Cardiac fibroblast (primary cell): ENCODE results near the gene FYCO1.

Experiments
- DNase-seq, 2 donors: peaks; one replicate each; pipeline versions ENCODE4 v3.0.0 to v3.0.0-alpha.2; 2010; ENCODE audit warnings: low read depth in 2 of 2
- H3K4me3 ChIP-seq, 2 donors: replicated peaks in 1 of 2; 1 replicate in 1 of 2; 2 replicates in 1 of 2; pipeline ENCODE4 v1.5.1; 2011; ENCODE audit warnings: low read depth in 2 of 2, low read length in 2 of 2, mild to moderate bottlenecking in 2 of 2, moderate library complexity in 1 of 2
- TF ChIP-seq, protein P1 (sequence below): IDR thresholded peaks from one replicate; pipeline ENCODE4 v1.5.1; 2011; ENCODE audit warnings: low read depth, mild to moderate bottlenecking, low read length, inconsistent platforms

FYCO1 gene

DNA sequence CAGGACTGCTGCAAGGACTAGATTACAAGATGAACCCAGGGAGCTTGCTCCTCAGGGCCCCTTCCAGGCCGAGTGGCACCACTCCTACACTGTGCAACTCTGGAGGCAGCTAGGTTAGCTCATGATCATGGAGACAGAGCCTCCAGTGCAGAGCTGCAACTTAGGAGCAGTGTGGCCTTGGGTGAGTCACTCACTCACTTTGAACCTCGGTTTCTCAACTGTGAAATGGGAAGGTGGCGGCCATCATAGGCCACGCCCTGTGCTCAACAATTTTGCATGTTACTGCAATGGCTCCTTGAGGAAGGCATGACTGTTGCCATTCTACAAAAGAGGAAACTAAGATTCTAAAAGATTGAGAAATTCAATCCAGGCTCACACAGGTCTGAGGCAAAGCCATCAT, 63.5 kb downstream of the FYCO1 start:
- TF ChIP-seq, protein P1, sequence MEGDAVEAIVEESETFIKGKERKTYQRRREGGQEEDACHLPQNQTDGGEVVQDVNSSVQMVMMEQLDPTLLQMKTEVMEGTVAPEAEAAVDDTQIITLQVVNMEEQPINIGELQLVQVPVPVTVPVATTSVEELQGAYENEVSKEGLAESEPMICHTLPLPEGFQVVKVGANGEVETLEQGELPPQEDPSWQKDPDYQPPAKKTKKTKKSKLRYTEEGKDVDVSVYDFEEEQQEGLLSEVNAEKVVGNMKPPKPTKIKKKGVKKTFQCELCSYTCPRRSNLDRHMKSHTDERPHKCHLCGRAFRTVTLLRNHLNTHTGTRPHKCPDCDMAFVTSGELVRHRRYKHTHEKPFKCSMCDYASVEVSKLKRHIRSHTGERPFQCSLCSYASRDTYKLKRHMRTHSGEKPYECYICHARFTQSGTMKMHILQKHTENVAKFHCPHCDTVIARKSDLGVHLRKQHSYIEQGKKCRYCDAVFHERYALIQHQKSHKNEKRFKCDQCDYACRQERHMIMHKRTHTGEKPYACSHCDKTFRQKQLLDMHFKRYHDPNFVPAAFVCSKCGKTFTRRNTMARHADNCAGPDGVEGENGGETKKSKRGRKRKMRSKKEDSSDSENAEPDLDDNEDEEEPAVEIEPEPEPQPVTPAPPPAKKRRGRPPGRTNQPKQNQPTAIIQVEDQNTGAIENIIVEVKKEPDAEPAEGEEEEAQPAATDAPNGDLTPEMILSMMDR: no peak
- no peak overlapping the region for H3K4me3 ChIP-seq
- no peak for DNase-seq

DNA sequence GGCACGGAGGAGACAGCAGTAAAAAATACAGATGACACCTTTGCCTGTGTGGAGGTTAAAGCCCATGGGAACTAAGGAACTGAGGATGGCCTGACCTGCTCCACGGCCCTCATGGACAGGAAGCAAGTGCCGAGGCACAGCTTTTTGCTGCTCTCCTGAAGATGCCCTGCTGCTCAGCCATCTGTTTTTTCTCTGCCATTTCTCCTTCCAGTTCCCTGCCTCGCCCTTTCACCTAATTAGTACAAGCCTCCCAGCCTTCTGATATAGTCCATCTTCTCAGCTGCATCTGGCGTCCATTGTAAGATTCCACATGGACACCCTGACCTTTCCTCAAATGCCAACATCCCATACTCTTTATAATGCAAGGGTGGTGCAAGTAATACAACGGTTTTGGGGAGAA, 64.1 kb downstream of the FYCO1 start:
- no peak overlapping the region for H3K4me3 ChIP-seq
- TF ChIP-seq, protein P1: no peak
- no peak for DNase-seq

DNA sequence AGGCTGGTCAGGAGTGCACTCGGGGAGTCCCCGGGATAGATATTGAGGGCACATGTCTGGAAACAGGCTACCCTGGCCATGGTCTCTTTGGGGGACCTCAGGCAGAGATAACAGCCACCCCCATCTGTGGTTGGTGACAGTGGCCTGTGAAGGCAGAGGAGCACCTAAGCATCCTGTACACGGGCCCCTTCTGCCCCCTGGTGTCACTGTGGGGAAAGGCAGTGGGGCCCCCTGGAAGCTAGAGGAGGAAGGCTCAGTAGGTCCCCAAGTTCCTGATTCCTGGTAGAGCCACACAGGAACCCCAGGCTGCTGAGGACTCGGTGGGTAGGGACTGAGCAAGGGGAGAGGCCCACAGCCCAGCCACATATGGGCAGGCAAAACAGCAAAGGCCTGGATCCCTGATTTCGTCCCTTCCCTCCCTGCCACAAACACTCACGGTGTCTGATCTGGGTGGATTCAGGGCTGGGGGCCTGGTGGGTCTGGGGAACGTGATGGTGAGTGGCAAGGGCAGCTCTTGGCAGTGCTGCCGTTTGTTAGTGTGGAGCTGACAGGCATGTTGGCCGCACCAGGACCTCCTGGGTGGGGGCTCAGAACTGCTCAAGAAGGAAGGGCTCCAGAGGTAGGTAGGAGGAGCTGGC, 66.5 kb downstream of the FYCO1 start:
- DNase-seq: peak; percentile 36 to 47
- TF ChIP-seq, protein P1: peak; percentile 86
- no peak overlapping the region for H3K4me3 ChIP-seq

DNA sequence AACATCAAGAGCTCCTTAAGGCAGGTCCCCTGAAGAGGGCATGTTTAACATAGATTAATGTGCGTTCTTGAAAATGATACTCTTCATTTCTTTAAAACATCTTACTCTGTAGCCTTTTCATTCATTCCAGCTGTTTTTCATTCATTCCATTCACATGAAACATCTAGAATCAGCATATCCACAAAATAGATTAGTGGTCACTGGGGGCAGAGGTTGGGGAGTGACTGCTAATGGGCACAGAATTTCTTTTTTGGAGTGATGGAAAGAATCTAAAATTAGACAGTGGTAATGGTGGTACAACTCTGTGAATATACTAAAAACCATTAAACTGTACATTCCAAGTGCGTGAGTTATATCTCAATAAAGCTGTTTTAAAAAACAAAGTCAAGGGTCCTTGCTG, 67.7 kb downstream of the FYCO1 start:
- H3K4me3 ChIP-seq: no peak overlapping the region
- no peak for DNase-seq
- TF ChIP-seq, protein P1: no peak

DNA sequence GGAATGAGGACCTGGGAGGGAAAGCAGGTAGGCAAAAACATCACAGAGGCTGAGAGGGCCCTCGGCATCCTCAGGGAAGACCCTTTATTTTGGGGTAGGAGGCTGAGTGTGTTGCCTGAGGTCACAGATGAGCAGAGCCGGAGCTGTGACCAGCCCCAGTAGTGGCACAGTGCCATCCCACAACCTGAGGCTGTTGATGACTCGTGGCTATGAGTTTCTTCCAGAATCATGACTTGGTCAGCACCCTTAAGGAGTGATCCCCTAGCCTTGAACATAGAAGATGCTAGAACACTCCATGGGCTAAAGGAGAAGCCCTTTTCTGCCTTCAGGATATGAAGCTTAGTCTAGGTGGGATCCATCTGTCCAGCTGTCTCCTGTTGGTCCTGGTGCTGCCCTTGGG, 71.9 kb downstream of the FYCO1 start:
- H3K4me3 ChIP-seq: no peak overlapping the region
- TF ChIP-seq, protein P1: no peak
- DNase-seq: peak; percentile 12 to 41

DNA sequence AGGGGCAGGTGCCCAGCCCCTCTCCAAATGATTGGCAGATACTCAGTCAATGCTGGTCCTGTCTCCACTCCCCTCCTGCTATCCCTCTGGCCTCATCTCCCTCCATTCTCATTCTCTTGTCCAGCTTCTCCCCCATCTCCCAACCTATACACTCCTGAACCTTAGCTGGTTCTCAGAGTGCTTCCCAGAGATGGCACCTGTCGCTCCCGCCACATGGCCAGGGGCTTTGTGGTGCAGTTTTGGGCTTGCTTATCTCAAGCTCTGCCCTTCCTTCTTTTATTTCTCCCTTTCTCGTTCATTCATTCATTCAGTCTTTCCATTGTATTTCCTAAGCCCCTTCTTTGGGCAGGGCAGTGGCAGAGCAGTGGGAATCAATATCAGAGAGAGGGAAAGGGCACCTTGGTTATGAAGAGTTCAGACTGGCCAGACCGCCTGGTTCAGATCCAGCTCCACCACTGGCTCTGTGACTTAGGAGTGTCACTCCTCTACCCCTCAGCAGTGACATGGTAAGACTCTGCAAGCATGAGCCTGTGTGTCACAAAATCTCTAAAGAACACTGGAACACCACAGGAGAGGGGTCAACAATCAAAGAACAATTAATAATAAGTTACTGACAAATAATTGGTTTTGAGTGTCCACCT, 72.6 kb downstream of the FYCO1 start:
- TF ChIP-seq, protein P1: no peak
- DNase-seq: no peak
- no peak overlapping the region for H3K4me3 ChIP-seq

DNA sequence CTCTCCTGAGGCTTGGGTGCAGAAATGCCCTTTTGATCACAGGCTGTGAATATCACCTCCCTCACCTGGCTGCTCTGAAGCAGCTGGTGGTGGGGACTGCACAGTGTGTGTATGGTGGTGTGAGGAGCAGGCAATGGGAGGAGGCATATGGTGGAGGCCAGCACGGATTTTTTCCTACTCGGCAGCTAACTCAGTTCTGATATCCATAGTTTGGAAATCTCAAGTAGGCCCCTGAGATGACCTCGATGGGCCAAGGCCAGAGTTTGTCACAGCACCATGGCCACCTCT, 73.6 kb downstream of the FYCO1 start:
- TF ChIP-seq, protein P1: no peak

More for the DNA sequence above, 73.6 kb downstream of the FYCO1 start:
- DNase-seq: no peak
- H3K4me3 ChIP-seq: no peak overlapping the region
